Fibroblast of skin of back (primary cell): Measurements from ENCODE around the gene CYTH2.
A peak's percentile ranks its signal among the peaks of the same experiment; 100 is the strongest.

Source experiments
- DNase-seq: peaks from one replicate; pipeline ENCODE4 v3.0.0-alpha.2; 2013

Gene CYTH2

DNA sequence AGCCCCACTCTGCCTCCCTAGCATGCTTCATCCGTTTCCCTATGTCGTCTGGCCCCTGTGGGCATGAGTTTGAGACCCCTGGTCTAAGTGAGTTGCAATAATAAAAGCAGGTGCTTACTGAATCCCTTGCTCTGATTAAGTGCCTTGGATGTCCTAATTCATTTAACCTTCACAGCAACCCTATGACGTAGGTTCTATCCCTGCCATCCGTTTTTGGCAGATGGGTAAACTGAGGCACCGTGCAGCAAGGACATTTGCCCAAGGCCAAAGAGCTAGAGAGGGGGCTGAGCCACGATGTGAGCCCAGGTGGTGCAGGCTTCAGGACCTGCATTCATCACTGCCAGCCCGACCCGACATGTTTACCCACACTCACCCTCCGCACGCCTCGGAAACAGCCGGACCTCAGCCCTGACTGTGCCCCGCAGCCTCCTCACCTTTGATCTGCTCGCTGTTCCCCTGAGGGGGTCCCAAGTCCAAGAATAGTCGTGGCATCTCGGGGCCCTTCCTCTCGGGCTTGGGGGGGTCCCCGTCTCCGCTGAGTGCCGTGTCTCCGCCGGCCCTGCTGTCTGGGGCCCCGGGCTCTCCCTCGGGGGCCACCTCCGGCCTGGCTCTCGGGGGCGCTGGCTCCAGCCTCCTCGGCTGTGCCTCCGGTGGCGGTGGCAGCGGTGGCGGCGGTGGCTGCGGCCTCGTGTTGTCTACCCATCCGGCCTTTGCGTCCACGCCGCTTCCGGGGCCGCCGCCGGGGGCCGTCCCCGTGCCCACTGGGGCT, 28.0 kb downstream of the CYTH2 start:
- DNase-seq: no peak

DNA sequence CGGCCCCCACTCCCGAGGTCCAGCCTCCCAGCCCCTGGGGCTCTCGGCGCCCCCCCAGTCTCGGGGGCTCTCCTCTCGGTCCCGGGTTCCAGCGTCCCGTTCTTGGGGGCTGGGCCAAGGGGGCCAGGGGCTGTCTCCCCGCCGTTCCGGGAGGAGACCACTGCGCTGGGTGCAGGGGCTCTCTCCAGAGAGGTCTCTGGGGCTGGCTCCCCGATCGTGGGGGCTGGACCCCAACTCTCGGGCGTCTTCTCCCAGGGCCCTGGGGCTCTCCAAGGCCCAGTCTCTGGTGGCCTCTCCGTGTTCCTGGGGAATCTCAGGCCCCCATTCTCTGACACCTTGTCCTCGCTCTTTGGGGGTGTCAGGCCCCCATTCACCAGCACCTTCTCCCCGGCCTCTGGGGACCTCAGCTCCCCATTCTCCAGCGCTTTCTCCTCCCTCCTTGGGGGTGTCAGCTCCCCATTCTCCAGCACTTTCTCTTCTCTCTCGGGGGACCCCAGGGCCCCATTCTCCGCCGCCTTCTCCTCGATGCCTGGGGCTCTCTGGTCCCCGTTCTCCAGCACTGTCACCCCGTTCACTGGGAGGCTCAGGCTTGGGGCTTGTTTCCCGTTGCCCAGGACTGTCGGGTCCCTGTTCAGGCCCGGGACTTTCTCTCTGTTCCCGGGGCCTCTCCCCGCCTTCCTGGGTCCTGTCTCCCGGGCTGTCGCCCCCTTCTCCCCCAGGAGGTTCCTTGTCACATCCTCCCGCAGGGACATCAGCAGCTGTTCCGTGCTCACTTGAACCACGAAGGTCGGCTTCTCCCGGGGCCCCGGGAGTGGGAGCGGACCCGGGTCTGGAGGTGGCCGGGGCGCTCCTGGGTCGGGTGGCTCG, 28.8 kb downstream of the CYTH2 start:
- DNase-seq: no peak

DNA sequence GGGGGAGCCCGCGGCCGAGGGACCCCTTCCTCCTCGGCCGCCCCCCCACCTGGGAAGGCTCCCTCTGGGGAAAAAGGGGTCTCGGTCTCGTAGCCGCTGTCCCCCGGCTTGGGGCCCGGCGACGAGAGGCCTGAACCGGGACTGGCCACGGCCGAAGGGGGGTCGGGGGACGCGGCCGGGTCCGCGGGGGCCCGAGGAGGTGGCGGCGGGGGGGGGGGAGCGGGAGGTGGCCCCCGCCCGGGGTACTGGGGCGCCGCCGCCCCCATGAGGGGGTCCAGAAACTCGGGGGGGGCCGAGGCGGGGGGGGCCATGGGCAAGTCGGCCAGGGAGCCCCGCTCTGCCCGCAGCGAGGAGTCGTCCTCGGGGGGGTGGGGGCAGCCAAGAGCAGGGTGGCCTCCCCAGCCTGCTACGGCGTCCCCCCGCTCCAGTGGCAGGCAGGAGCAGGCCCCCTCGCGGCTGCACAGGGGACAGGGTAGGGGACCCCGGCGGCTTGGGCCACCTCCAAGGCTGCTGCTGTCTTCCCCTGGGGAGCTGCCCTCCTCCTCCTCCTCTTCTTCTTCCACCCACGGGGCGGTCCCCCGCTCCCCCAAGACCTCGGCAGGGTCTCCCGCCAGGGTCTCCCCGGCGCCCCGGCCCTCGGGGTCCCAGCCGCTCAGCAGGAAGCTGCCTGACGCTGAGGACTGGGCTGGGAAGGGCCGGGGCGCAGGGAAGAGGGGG, 29.6 kb downstream of the CYTH2 start:
- no peak for DNase-seq

DNA sequence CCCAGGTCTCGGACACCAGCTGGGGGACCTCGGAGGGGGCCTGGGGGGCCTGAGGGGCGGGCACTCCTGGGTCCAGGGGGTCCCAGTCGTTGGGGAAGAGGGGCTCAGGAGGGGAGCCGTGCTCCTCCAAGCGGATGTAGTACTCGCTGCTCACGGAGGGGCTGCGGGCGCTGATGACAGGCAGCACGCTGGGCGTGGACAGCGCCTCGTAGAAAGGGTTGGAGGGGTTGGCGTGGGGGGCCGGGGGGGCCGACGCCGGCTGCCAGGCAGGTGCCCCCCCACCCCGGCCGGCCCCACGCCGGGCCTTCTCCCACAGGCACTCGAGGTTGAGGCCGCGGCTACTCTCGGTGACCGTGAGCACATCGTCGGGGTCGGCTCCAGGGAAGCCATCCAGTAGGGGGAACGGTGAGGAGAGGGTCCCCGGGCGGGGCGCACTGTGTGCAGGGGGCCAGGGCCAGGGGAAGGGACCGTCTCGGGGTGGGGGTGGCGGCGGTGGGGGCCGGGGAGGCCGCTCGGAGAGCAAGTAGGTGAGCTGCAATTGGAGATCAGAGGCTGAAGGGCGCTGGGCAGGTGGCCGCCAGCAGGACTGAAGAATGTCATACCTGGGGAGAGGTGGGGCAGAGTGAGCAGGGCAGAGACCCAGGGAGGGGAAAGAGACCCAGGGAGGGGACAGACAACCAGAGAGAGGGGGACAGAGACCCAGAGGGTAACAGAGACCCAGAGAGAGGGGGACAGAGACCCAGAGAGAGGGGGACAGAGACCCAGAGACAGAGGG, 30.3 kb downstream of the CYTH2 start:
- no peak for DNase-seq

DNA sequence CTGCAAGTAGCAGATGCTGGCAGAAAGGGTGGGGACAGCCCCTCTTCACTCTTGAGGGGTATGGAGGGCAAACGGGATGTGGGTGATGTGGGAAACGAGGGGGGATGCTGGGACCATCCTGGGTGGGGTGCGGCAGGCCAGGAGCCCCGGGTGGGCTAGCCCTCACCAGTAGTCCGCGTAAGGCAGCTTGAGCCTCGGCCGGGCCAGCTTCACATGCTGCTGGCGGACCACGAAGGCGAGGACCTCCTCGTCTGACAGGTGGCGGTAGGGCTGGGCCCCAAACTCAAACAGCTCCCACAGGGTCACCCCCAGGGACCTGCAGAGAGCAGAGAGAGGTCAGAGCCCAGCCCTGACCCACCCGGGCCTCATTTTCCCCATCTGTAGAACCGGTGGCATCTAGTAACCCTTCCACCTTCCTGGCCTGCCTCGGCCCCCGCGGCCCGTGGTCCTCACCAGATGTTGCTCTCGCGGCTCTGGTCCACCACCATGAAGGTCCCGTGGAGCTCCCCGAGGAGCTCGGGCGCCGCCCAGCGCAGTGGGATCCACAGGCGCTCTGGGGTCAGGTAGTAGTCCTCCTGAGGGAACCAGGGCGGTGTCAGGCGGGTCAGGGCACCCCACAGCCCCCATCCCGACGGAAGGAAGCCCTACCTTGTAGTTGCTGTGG, 31.8 kb downstream of the CYTH2 start:
- no peak for DNase-seq

DNA sequence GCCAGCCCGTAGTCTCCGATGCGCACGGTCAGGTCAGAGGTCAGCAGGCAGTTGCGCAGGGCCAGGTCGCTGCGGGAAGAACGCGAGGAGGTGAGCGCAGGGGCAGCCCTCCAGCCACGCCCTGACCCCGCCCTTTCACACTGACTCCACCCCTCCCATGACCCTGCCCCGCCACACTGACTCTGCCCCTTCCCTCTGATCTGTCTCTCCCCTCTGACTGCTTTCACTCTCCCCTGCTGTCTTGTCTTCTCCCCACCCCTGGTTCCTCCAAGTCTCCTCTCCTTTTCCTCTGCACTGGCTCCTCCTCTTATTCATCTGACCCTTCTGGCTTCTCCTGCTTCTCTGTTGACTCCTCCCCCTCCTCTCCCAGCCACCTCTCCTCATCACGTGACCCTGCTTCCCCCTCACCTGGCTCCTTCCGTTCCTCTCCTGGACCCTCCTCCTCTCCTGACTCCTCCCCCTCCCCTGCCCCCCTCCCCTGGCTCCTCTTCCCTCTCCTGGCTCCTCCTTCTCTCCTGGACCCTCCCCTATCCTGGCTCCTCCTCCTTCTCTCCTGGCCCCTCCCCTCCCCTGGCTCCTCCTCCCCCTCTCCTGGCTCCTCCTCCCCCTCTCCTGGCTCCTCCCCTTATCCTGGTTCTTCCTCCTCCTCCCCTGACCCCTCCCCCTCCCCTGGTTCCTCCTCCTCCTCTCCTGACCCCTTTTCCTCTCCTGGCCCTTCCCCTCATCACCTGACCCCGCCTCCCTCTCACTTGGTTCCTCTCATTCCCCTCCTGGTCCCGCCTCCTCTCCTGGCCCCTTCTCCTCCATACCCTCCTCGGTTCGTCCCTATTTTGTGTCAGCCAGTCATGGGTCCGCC, 32.6 kb downstream of the CYTH2 start:
- peak; percentile 31 for DNase-seq

DNA sequence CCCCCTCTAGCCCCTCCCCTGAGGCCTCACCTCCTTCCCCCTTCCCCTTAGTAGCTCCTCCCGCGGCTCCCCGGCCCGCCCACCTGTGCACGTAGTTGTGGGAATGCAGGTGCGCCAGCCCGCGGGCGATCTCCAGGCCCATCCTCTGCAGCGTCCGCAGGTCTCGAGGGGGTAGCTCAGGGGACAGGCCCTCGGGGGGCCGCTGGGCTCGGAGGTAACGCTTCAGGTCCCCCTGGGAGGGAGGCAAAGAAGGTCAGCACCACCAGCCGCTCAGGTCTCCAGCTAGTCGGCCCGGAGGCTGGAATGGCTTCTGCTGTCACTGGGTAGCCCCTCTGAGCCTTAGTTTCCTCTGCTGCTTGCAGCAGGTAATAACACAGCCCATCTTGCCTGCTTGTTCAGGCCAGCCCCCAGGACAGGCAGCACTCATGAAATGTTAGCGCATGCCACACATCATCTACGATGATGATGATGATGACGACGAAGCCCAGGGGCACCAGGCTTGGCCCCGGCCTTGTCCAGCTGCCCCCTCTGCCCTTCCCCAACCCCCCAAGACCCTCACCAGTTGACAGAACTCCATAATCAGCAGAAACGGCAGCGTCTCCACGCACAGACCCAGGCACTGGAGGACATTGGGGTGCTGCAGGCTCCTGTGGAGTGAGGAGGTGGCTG, 33.3 kb downstream of the CYTH2 start:
- no peak for DNase-seq

DNA sequence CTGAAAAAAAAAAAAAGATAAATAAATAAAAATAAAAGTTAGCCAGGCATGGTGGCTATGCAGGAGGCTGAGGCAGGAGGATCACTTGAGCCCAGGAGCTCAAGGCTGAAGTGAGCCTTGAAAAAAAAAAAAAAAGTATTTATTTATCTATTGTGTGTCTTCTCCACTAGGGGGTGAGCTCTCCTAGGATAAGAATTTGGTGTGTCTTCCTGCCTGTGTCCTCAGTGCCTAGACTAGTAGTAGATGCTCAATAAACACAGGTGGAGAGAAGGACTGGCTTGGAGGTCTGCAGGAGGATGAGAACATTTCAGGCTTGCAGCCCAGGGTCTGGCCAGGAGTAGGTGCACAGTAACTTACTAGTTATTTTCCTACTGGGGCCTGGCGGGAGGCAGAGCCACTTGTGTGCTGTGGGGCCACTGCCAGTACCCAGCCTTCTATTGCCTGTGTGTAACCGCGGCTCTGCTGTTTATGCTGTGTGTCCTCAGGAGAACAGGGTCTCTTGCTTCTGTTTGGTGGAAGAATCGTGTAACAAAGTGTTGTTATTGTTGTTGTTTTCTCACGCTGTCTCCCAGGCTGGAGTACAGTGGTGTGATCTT, 37.1 kb downstream of the CYTH2 start:
- DNase-seq: peak; percentile 53

DNA sequence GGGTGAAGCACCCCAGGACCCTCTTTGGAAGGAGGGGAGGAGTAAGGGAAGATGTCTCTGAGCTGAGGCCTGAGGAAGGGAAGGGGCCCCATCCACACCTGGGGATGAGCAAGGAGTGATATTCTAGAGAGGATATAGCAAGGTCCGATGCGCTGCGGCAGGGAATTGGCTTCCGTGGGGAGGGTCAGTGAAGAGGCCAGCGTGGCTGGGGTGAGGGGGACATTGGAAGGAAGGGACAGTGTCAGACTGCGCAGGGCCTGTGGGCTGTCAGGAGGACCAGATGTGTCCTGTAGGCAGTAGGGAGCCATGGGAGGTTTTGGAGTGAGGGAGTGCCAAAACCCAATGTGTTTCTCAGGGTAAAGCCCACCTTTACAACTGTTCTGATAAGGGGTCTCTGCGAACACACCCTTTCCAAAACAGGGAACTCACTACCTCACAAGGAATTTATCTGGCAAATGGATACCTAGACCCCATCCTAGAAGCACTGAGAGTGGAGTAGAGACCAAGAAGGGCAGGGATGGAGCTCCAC, 38.8 kb downstream of the CYTH2 start:
- no peak for DNase-seq

DNA sequence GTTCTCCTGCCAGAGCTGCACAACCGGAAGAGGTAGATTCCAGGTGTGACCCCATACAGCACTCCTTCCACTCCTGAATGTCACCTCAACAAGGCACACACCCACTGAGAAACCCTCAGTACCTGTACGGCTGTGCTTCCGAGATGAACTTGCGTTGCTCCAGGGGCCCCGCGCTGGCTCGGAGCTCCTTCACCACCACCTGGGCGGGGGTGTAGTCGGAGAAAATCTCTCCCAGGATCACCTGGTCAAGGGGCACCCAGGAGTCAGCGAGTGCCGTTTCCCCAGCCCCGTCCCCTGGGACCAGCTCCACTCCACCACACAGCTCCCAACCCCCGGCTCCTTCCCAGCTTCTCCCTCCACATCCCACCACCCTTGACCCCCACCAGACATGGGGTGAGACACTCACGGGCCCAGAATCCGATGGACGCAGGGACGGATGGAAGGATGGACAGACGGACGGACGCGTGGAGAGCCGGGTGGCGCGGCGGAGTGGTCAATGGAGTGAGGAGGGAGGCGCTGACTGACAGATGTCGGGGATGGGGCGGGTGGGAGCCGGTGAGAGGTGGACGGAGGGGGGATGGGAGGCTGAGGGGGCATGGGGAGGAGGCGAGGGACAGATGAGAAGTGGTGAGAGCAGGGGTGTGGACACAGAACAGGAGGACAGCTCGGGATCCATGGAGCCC, 39.7 kb downstream of the CYTH2 start:
- DNase-seq: no peak

DNA sequence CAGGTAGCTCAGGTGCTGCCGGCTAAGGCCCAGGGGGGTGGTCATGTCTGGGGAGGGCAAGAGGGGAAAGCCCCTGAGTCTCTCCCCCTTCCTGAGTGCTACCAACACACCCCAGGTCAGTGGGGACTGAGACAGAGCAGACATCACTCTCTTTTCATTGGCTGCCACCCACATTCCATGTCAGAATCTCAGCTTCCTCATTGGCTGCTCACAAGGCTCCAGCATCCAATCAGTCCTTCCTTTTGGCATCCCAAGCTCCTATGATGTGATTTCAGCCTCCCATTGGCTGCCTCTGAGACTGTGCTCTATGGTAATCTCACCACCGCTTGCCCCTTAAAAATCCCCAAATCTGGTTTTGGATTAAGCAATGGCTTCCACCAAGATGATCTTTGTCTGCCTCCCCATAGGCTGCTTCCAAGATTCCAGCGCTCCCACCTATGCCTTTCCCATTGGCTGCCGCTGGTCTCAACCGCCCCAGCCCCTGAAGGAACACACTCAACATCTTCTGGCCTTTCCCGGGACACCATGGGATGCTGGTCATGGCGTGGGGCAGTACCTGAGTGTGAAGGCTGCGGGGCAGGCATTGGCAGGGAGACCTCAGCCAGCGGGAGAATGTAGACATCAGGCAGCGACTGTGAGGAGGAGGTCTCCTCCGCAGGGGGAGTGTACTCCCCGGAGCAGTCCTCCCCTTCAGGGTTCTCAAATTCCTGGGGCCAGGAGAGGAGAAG, 40.5 kb downstream of the CYTH2 start:
- no peak for DNase-seq

DNA sequence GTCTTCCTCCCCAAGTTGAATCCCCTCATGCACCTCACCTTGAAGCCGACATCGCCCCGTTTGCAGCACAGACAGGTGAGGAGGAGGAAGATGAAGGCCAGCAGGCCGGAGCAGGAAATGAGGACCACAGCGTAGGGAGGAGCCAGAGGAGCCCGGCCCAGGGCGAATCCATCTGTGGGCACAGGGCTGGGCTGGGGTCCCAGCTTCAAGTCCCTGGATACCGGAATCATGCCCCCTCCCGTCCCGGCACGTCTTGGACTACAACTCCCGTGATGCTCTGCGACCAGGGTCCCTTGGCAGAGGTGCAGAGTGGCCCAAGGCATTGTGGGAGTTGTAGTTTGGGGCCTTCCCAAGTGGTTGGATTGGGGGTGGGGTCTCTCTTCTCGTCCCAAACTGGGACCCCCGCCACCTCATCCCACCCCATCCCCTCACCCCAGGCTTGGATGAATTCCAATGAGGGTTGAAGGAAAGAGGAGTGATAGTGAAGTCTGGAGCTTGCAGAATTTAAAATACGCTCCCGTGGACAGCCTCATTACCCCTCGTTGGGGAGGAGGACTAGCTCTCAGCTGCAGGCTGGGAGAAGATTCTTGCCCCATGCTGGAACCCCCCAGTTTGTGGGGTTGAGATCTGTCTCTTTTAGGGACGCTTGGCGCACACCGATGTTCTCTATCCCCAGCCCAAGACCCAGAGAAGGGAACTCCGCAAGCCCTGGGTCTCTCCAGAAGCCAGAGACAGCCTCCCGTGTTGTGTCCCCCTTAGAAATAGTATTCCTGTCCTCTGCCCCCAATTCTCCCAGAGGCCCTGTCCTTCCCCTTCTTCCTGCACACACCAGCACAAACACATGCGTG, 41.5 kb downstream of the CYTH2 start:
- peak; percentile 54 for DNase-seq

DNA sequence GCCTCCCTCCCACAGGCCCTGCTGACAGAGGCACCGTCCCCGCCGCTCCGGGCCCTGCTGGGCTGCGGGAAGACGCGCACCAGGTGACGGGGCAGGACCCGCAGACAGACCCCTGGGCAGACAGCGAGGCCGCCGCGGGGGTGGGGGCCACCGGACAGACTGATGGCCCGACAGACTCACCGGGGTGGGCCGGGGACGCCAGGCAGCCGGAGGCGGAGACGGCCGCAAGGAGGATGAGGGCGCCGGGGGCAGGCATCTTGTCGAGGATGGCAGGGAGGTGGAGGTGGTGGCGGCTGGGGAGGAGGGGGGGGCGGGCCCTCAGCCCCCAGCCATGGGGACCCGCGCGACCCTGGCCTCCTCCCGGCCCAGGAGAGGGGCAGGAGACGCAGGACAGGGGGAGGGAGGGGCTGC, 42.2 kb downstream of the CYTH2 start:
- no peak for DNase-seq

DNA sequence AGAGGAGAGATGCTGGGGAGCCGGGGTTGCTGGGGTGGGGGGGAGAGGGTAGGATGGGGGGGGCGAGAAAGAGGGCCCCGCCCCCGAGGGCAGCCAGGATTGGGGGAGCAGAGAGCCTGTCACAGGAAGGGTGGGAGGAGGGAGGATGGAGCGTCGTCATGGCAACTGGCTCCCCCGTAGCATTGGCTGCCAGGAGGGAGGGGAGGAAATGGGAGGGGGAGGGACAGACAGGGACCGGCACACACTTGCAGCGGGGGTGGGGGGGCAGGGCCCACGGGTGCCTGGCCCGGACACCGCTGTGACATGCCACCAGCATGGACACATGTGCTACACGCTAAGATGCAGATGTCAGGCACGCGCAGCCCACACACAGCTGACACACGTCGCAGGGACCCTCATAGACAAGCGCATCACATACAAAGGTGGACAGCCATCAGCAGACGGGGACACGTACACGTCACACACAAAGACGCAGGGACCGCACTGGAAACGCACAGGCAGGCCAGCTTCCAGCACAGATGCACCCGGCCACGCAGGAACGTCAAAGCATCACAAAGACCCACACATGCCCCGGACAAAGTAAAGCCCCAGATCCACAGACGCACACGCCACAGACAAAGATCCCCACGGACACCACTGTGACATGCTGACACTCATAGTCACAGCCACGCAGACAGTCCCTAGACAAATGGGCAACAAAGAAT, 42.8 kb downstream of the CYTH2 start, which contains the start of gene LMTK3:
Gene LMTK3 (minus strand): TSS at position 36 of the 704 bp plus-strand sequence. CDS start 259 bp downstream, outside the sequence.
- DNase-seq: peak; percentile 40

DNA sequence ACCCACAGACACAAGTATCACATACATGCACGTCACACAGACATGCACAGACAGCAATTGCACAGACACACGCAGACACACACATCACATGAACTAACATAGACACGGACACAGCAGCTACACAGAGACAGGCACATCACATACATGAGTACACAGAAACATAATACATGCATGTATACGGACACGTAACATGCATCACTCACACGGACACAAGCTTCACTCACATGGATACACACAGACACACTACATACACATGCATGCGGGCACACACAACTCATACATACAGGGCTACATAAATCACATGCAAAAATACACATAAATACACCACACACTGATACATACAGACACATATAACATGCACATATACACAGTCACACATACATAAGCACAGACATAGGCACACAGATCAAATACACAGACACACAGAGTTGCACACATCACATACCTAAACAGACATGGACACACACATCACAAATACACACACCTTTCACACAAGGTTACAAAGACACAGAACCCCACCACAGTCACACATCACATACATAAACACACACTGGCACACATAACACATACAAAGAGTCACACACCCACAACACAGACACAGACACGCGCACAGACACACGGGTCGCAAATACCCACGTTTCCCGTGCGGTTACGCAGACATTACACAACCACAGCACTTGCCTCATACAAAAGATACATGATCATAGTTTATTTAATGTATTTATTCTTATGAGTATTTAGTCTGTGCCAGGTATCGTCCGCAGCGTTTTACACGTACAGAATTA, 43.5 kb downstream of the CYTH2 start:
- no peak for DNase-seq
